H9 (cell line): Measurements from ENCODE around the gene SPATA25. TPM values are rescaled to one million over a fixed set of nuclear protein-coding genes. Genes with fewer than 3 reads are reported as not detected.

Experiments used
- DNase-seq: peaks from one replicate; pipeline ENCODE4 v3.0.0-alpha.2; 2017
- H2AFZ ChIP-seq: one replicate; pipeline ENCODE4 v1.6.1; 2013; ENCODE audit warnings: mild to moderate bottlenecking, low read length, control low read depth, moderate library complexity
- H2AK5ac ChIP-seq: 2 replicates; pipeline ENCODE4 v1.6.1; 2013; ENCODE audit warnings: low read length, control low read depth, mixed read lengths; ENCODE audit not compliant: insufficient read length
- H2BK120ac ChIP-seq: one replicate; pipeline ENCODE4 v1.6.1; 2013; ENCODE audit warnings: low read depth, mild to moderate bottlenecking, low read length, control low read depth, inconsistent platforms; ENCODE audit not compliant: poor library complexity, severe bottlenecking
- H2BK12ac ChIP-seq: 2 replicates; pipeline ENCODE4 v1.6.1; 2013; ENCODE audit warnings: low read length, control low read depth, mixed read lengths, low read depth; ENCODE audit not compliant: insufficient read length
- H2BK15ac ChIP-seq: 2 replicates; pipeline ENCODE4 v1.6.1; 2013; ENCODE audit warnings: low read depth, low read length, control low read depth
- H2BK20ac ChIP-seq: one replicate; pipeline ENCODE4 v1.6.1; 2013; ENCODE audit warnings: low read depth, mild to moderate bottlenecking, low read length, control low read depth, inconsistent platforms; ENCODE audit not compliant: poor library complexity, severe bottlenecking
- H2BK5ac ChIP-seq: 2 replicates; pipeline ENCODE4 v1.6.1; 2013; ENCODE audit warnings: low read length, control low read depth, mixed read lengths; ENCODE audit not compliant: insufficient read length
- H3K14ac ChIP-seq: 2 replicates; pipeline ENCODE4 v1.6.1; 2013; ENCODE audit warnings: low read length, control low read depth; ENCODE audit not compliant: insufficient read depth
- H3K18ac ChIP-seq: 2 replicates; pipeline ENCODE4 v1.6.1; 2013; ENCODE audit warnings: low read depth, mild to moderate bottlenecking, mixed read lengths, low read length, control low read depth; ENCODE audit not compliant: insufficient read length
- H3K23ac ChIP-seq: 2 replicates; pipeline ENCODE4 v1.6.1; 2013; ENCODE audit warnings: low read length, control low read depth, mixed read lengths, low read depth; ENCODE audit not compliant: insufficient read length
- H3K23me2 ChIP-seq: 2 replicates; pipeline ENCODE4 v1.6.1; 2013; ENCODE audit warnings: low read depth, mild to moderate bottlenecking, mixed read lengths, low read length, control low read depth; ENCODE audit not compliant: insufficient read length, poor library complexity, severe bottlenecking
- H3K27ac ChIP-seq: 2 replicates; pipeline ENCODE4 v1.5.1; 2013; ENCODE audit warnings: low read length, control low read depth, mixed read lengths, low read depth; ENCODE audit not compliant: insufficient read length
- H3K27me3 ChIP-seq: 2 replicates; pipeline ENCODE4 v1.6.1; 2013; ENCODE audit warnings: low read length, control low read depth, inconsistent platforms; ENCODE audit not compliant: insufficient read depth
- H3K4ac ChIP-seq: 2 replicates; pipeline ENCODE4 v1.6.1; 2013; ENCODE audit warnings: low read depth, mild to moderate bottlenecking, control low read depth, inconsistent platforms, low read length, moderate library complexity
- H3K4me1 ChIP-seq: 2 replicates; pipeline ENCODE4 v1.6.1; 2013; ENCODE audit warnings: low read length, control low read depth, inconsistent platforms; ENCODE audit not compliant: insufficient read depth
- H3K4me2 ChIP-seq: 2 replicates; pipeline ENCODE4 v1.6.1; 2013; ENCODE audit warnings: low read length, control low read depth, mixed read lengths; ENCODE audit not compliant: insufficient read length, insufficient read depth
- H3K56ac ChIP-seq: 2 replicates; pipeline ENCODE4 v1.6.1; 2013; ENCODE audit warnings: low read depth, mild to moderate bottlenecking, mixed read lengths, low read length, control low read depth; ENCODE audit not compliant: insufficient read length
- H3K79me1 ChIP-seq: 2 replicates; pipeline ENCODE4 v1.6.1; 2013; ENCODE audit warnings: low read depth, mild to moderate bottlenecking, moderate library complexity, low read length, control low read depth, inconsistent platforms; ENCODE audit not compliant: insufficient read depth, poor library complexity, severe bottlenecking
- H3K79me2 ChIP-seq: 2 replicates; pipeline ENCODE4 v1.6.1; 2013; ENCODE audit warnings: low read length, control low read depth, inconsistent platforms; ENCODE audit not compliant: insufficient read depth
- H3K9ac ChIP-seq: 2 replicates; pipeline ENCODE4 v1.6.1; 2013; ENCODE audit warnings: low read length, control low read depth, mixed read lengths; ENCODE audit not compliant: insufficient read length; ENCODE audit errors: extremely low read depth
- H3K9me3 ChIP-seq: one replicate; pipeline ENCODE4 v1.6.1; 2013; ENCODE audit warnings: low read depth, low read length, inconsistent platforms; ENCODE audit not compliant: control insufficient read depth
- H3T11ph ChIP-seq: one replicate; pipeline ENCODE4 v1.6.1; 2013; ENCODE audit warnings: mild to moderate bottlenecking, low read length, control low read depth, inconsistent platforms
- H4K20me1 ChIP-seq: one replicate; pipeline ENCODE4 v1.6.1; 2013; ENCODE audit not compliant: control insufficient read depth, insufficient read length, insufficient read depth
- H4K5ac ChIP-seq: 2 replicates; pipeline ENCODE4 v1.6.1; 2013; ENCODE audit warnings: low read depth, mild to moderate bottlenecking, mixed read lengths, low read length, control low read depth; ENCODE audit not compliant: insufficient read length
- H4K8ac ChIP-seq: replicated peaks from 2 replicates; pipeline ENCODE4 v1.6.1; 2013; ENCODE audit warnings: low read length, control low read depth, mixed read lengths, low read depth; ENCODE audit not compliant: insufficient read length
- H4K91ac ChIP-seq: 2 replicates; pipeline ENCODE4 v1.6.1; 2013; ENCODE audit warnings: low read depth, mild to moderate bottlenecking, moderate library complexity, mixed read lengths, low read length, control low read depth; ENCODE audit not compliant: insufficient read length
- H3K27ac Mint-ChIP-seq, 3 experiments: 2 replicates in 2 of 3; 3 replicates in 1 of 3; pipeline ENCODE4 v1.8.0; 2020 to 2021; ENCODE audit warnings: mixed read lengths in 3 of 3, mild to moderate bottlenecking in 1 of 3, moderate library complexity in 1 of 3
- H3K27me3 Mint-ChIP-seq: 2 replicates; pipeline ENCODE4 v1.8.0; 2021; ENCODE audit warnings: low read depth, mild to moderate bottlenecking, moderate library complexity, mixed read lengths
- H3K36me3 Mint-ChIP-seq, 3 experiments: 2 replicates in 2 of 3; 3 replicates in 1 of 3; pipeline ENCODE4 v1.8.0; 2020 to 2021; ENCODE audit warnings: low read depth in 3 of 3, mixed read lengths in 3 of 3; ENCODE audit not compliant: insufficient read depth in 1 of 3
- H3K4me1 Mint-ChIP-seq, 2 experiments: 2 replicates each; pipeline ENCODE4 v1.8.0; 2020; ENCODE audit warnings: mixed read lengths in 2 of 2
- H3K4me3 Mint-ChIP-seq, 2 experiments: 2 replicates in 1 of 2; 3 replicates in 1 of 2; pipeline ENCODE4 v1.8.0; 2020 to 2021; ENCODE audit warnings: mild to moderate bottlenecking in 2 of 2, mixed read lengths in 2 of 2, moderate library complexity in 1 of 2
- H3K9me3 Mint-ChIP-seq, 2 experiments: 2 replicates in 1 of 2; 3 replicates in 1 of 2; pipeline ENCODE4 v1.8.0; 2020; ENCODE audit warnings: mild to moderate bottlenecking in 2 of 2, mixed read lengths in 2 of 2, moderate library complexity in 1 of 2
- total RNA-seq: library from RNA; stranded (reverse); gene quantifications from 2 replicates; pipeline ENCODE4 v1.2.1, GENCODE V29; 2021
- TF ChIP-seq, protein P1 (sequence below): fragments of 200-600 bp; sonication (generic); conservative IDR thresholded peaks from 3 replicates; pipeline ENCODE4 v1.8.0; 2021; ENCODE audit warnings: antibody characterized with exemption, mild to moderate bottlenecking

Gene SPATA25
- total RNA-seq, 1 experiment from 2014 or later: 2.4 TPM

- H3K4me1 ChIP-seq: peaks cover 12% of the 10 kb centered on the region; the same call in 1 of the 2 replicates
- H3K14ac ChIP-seq: no peak overlapping the region
- no peak overlapping the region for H4K91ac ChIP-seq
- no peaks in the 10 kb centered on the region for H3K23me2 ChIP-seq
- H3K9ac ChIP-seq: no peak overlapping the region
- no peak overlapping the region for H2BK12ac ChIP-seq
- H2BK5ac ChIP-seq: no peak overlapping the region
- DNase-seq: no peak
- no peak overlapping the region for H3K18ac ChIP-seq
- H3K23ac ChIP-seq: no peak overlapping the region
- H3K4me2 ChIP-seq: no peak overlapping the region
- H3K27me3 ChIP-seq: no peaks in the 10 kb centered on the region
- no peak overlapping the region for H3K4ac ChIP-seq
- Mint-ChIP-seq H3K36me3 (peaks cover 8 to 37% (median 24%) of the 10 kb centered on the region in 3 experiments; a peak in 6 of 7 replicates), H3K27me3 (no peaks in the 10 kb centered on the region), H3K4me3 (no peak overlapping the region), H3K9me3 (no peaks in the 10 kb centered on the region), H3K27ac (no peak overlapping the region; a peak in 1 of 7 replicates), H3K4me1 (peaks cover 39 to 44% of the 10 kb centered on the region in 2 experiments)
- H2AFZ ChIP-seq: no peak overlapping the region
- no peak overlapping the region for H4K5ac ChIP-seq
- no peak overlapping the region for H3K56ac ChIP-seq
- no peak overlapping the region for H2BK120ac ChIP-seq
- no peaks in the 10 kb centered on the region for H3K9me3 ChIP-seq
- no peak overlapping the region for H3T11ph ChIP-seq
- H2BK20ac ChIP-seq: no peak overlapping the region
- no peaks in the 10 kb centered on the region for H4K20me1 ChIP-seq
- no peak overlapping the region for H3K27ac ChIP-seq
- no peak overlapping the region for H2BK15ac ChIP-seq
- no peaks in the 10 kb centered on the region for H3K79me1 ChIP-seq
- H2AK5ac ChIP-seq: no peak overlapping the region
- no peak overlapping the region for H4K8ac ChIP-seq
- TF ChIP-seq, protein P1, sequence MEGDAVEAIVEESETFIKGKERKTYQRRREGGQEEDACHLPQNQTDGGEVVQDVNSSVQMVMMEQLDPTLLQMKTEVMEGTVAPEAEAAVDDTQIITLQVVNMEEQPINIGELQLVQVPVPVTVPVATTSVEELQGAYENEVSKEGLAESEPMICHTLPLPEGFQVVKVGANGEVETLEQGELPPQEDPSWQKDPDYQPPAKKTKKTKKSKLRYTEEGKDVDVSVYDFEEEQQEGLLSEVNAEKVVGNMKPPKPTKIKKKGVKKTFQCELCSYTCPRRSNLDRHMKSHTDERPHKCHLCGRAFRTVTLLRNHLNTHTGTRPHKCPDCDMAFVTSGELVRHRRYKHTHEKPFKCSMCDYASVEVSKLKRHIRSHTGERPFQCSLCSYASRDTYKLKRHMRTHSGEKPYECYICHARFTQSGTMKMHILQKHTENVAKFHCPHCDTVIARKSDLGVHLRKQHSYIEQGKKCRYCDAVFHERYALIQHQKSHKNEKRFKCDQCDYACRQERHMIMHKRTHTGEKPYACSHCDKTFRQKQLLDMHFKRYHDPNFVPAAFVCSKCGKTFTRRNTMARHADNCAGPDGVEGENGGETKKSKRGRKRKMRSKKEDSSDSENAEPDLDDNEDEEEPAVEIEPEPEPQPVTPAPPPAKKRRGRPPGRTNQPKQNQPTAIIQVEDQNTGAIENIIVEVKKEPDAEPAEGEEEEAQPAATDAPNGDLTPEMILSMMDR: no peak
- no peaks in the 10 kb centered on the region; the same call in 1 of the 2 replicates for H3K79me2 ChIP-seq
Observed at GRCh38 chr20:45851501-45851900, 35.9 kb downstream of the SPATA25 start.
